Large intestine (tissue), 12 donors: ENCODE measurements around the gene C1orf74. TPM values are rescaled to one million over a fixed set of nuclear protein-coding genes. Genes with fewer than 3 reads are reported as not detected.

Source experiments
- DNase-seq, 2 donors: peaks; one replicate each; pipeline versions ENCODE4 v3.0.0 to v3.0.0-alpha.2; 2013
- H3K27ac ChIP-seq: one replicate; pipeline ENCODE4 v1.5.1; 2013; ENCODE audit warnings: low read length
- H3K27me3 ChIP-seq: 2 replicates; pipeline ENCODE4 v1.6.1; 2013; ENCODE audit warnings: low read length; ENCODE audit not compliant: control insufficient read depth, insufficient read depth
- H3K36me3 ChIP-seq: 2 replicates; pipeline ENCODE4 v1.6.1; 2013; ENCODE audit warnings: low read length; ENCODE audit not compliant: control insufficient read depth, insufficient read depth
- H3K4me1 ChIP-seq: one replicate; pipeline ENCODE4 v1.6.1; 2013; ENCODE audit warnings: low read length; ENCODE audit not compliant: control insufficient read depth, insufficient read depth
- H3K4me3 ChIP-seq: one replicate; pipeline ENCODE4 v1.5.1; 2013; ENCODE audit warnings: low read length
- H3K9me3 ChIP-seq: one replicate; pipeline ENCODE4 v1.6.1; 2013; ENCODE audit warnings: mild to moderate bottlenecking, low read depth, low read length, moderate library complexity; ENCODE audit not compliant: control insufficient read depth
- WGBS: methylation state at CpG from one replicate; pipeline ENCODE4 v1.1.5; 2013; ENCODE audit warnings: low lambda C conversion rate; ENCODE audit not compliant: insufficient coverage; 5-methylcytosine and 5-hydroxymethylcytosine counted together
- long read RNA-seq, 11 donors: transcript quantifications; one replicate each; lab custom pipeline, GENCODE V29; 2026
- polyA plus RNA-seq: library from polyadenylated mRNA; unstranded; fragments of 120-200 nt; gene quantifications from one replicate; pipeline ENCODE4 v1.2.1, GENCODE V29; 2013

C1orf74 gene
- 4.7 TPM for polyA plus RNA-seq
- long read RNA-seq, donor 1, full-length matches to known transcripts: 5 of 5 reads
- long read RNA-seq, donor 1, partial matches to known transcripts: 0 of 5 reads
- long read RNA-seq, donor 1, other reads (novel, unspliced or antisense): 0 of 5 reads
- long read RNA-seq, donor 2, full-length matches to known transcripts: 6 of 6 reads
- long read RNA-seq, donor 2, partial matches to known transcripts: 0 of 6 reads
- long read RNA-seq, donor 2, other reads (novel, unspliced or antisense): 0 of 6 reads
- long read RNA-seq, donor 3: 0 reads
- long read RNA-seq, donor 4: 0 reads
- long read RNA-seq, donor 5, full-length matches to known transcripts: 1 of 1 reads
- long read RNA-seq, donor 5, partial matches to known transcripts: 0 of 1 reads
- long read RNA-seq, donor 5, other reads (novel, unspliced or antisense): 0 of 1 reads
- long read RNA-seq, donor 6, full-length matches to known transcripts: 2 of 2 reads
- long read RNA-seq, donor 6, partial matches to known transcripts: 0 of 2 reads
- long read RNA-seq, donor 6, other reads (novel, unspliced or antisense): 0 of 2 reads
- long read RNA-seq, donor 7: 0 reads
- long read RNA-seq, donor 8, full-length matches to known transcripts: 3 of 3 reads
- long read RNA-seq, donor 8, partial matches to known transcripts: 0 of 3 reads
- long read RNA-seq, donor 8, other reads (novel, unspliced or antisense): 0 of 3 reads
- long read RNA-seq, donor 9, full-length matches to known transcripts: 3 of 3 reads
- long read RNA-seq, donor 9, partial matches to known transcripts: 0 of 3 reads
- long read RNA-seq, donor 9, other reads (novel, unspliced or antisense): 0 of 3 reads
- long read RNA-seq, donor 10, full-length matches to known transcripts: 3 of 11 reads
- long read RNA-seq, donor 10, partial matches to known transcripts: 8 of 11 reads
- long read RNA-seq, donor 10, other reads (novel, unspliced or antisense): 0 of 11 reads
- long read RNA-seq, donor 11, full-length matches to known transcripts: 3 of 3 reads
- long read RNA-seq, donor 11, partial matches to known transcripts: 0 of 3 reads
- long read RNA-seq, donor 11, other reads (novel, unspliced or antisense): 0 of 3 reads

- Histone ChIP-seq H3K4me1 (peaks cover 66% of the 10 kb centered on the region), H3K36me3 (peaks cover 46% of the 10 kb centered on the region), H3K4me3 (peak within 1 kb of the TSS; percentile 67), H3K27me3 (no peaks in the 10 kb centered on the region), H3K27ac (peak within 1 kb of the TSS; percentile 88), H3K9me3 (no peaks in the 10 kb centered on the region)
- peak; percentile 98 to 99 for DNase-seq
- WGBS: 75% methylated on average over 2 of the region's 48 CpGs
These were observed at the start of gene C1orf74 for GRCh38 chr1:209784265-209785169. Gene C1orf74, minus strand, starts transcription at chr1:209784559. Its CDS starts 925 bp downstream, at chr1:209783634.

GRCh38 chr1:209831615-209832014, 47.3 kb upstream of the C1orf74 start:
- Histone ChIP-seq H3K9me3 (no peaks in the 10 kb centered on the region), H3K4me3 (no peak overlapping the region), H3K27ac (no peak overlapping the region), H3K36me3 (peaks cover 43% of the 10 kb centered on the region), H3K27me3 (no peaks in the 10 kb centered on the region), H3K4me1 (peaks cover 3% of the 10 kb centered on the region)
- no peak for DNase-seq
- no CpG with 5 or more reads among the region's 1 CpG for WGBS

- no peak overlapping the region for H3K4me3 ChIP-seq
- H3K36me3 ChIP-seq: peaks cover 39% of the 10 kb centered on the region
- 100% methylated on average over 2 of the region's 3 CpGs for whole genome bisulfite sequencing
- H3K27me3 ChIP-seq: no peaks in the 10 kb centered on the region
- DNase-seq: no peak
- H3K27ac ChIP-seq: no peak overlapping the region
- peaks cover 3% of the 10 kb centered on the region for H3K4me1 ChIP-seq
- H3K9me3 ChIP-seq: no peaks in the 10 kb centered on the region
These were observed 46.4 kb upstream of the C1orf74 start for GRCh38 chr1:209830722-209831121.

- Histone ChIP-seq H3K36me3 (peaks cover 29% of the 10 kb centered on the region), H3K4me3 (no peak overlapping the region), H3K27ac (no peak overlapping the region), H3K27me3 (no peaks in the 10 kb centered on the region), H3K9me3 (no peaks in the 10 kb centered on the region), H3K4me1 (peaks cover 3% of the 10 kb centered on the region)
- WGBS: no CpG with 5 or more reads among the region's 2 CpGs
- DNase-seq: no peak
These were observed 45.4 kb upstream of the C1orf74 start for GRCh38 chr1:209829716-209830115.

- H3K27ac ChIP-seq: peak within 1 kb of the TSS; percentile 60
- H3K36me3 ChIP-seq: peaks cover 11% of the 10 kb centered on the region
- no peaks in the 10 kb centered on the region for H3K27me3 ChIP-seq
- H3K4me3 ChIP-seq: peak within 1 kb of the TSS; percentile 76
- H3K9me3 ChIP-seq: no peaks in the 10 kb centered on the region
- peak; percentile 94 to 96 for DNase-seq
- H3K4me1 ChIP-seq: peaks cover 6% of the 10 kb centered on the region
- no CpG with 5 or more reads among the region's 51 CpGs for WGBS
These were observed 43.3 kb upstream of the C1orf74 start, which contains the start of gene UTP25 for GRCh38 chr1:209827384-209828262. Gene UTP25, plus strand, starts transcription at chr1:209827972. Its CDS starts 92 bp downstream, at chr1:209828064.

- peak in 1 of 2 donors; percentile 59 for DNase-seq
- Histone ChIP-seq H3K4me1 (peaks cover 7% of the 10 kb centered on the region), H3K9me3 (no peaks in the 10 kb centered on the region), H3K27ac (peak overlapping the region; percentile 57), H3K27me3 (no peaks in the 10 kb centered on the region), H3K4me3 (no peak overlapping the region), H3K36me3 (peaks cover 2% of the 10 kb centered on the region)
- WGBS: 20% methylated on average over 1 of the region's 11 CpGs
These were observed 41.5 kb upstream of the C1orf74 start for GRCh38 chr1:209825591-209826434.

GRCh38 chr1:209823143-209824041, 39.0 kb upstream of the C1orf74 start:
- Histone ChIP-seq H3K36me3 (no peaks in the 10 kb centered on the region), H3K9me3 (no peaks in the 10 kb centered on the region), H3K4me1 (peaks cover 15% of the 10 kb centered on the region), H3K27me3 (no peaks in the 10 kb centered on the region), H3K4me3 (no peak overlapping the region), H3K27ac (no peak overlapping the region)
- peak; percentile 39 to 59 for DNase-seq
- WGBS: 78% methylated on average over 3 of the region's 12 CpGs

GRCh38 chr1:209822706-209823105, 38.3 kb upstream of the C1orf74 start:
- H3K4me3 ChIP-seq: no peak overlapping the region
- H3K27me3 ChIP-seq: no peaks in the 10 kb centered on the region
- no peak overlapping the region for H3K27ac ChIP-seq
- H3K4me1 ChIP-seq: peaks cover 15% of the 10 kb centered on the region
- no peaks in the 10 kb centered on the region for H3K36me3 ChIP-seq
- DNase-seq: peak in 1 of 2 donors; percentile 9
- no peaks in the 10 kb centered on the region for H3K9me3 ChIP-seq
- 63% methylated on average over 4 of the region's 7 CpGs for WGBS
